ENCODE data around the gene TNNT1.
"Not testable (repeated sequence)": the region's sequence is repeated elsewhere in the genome, so short reads cannot be mapped to it uniquely, and the experiment has no call there.

TNNT1 gene

DNA sequence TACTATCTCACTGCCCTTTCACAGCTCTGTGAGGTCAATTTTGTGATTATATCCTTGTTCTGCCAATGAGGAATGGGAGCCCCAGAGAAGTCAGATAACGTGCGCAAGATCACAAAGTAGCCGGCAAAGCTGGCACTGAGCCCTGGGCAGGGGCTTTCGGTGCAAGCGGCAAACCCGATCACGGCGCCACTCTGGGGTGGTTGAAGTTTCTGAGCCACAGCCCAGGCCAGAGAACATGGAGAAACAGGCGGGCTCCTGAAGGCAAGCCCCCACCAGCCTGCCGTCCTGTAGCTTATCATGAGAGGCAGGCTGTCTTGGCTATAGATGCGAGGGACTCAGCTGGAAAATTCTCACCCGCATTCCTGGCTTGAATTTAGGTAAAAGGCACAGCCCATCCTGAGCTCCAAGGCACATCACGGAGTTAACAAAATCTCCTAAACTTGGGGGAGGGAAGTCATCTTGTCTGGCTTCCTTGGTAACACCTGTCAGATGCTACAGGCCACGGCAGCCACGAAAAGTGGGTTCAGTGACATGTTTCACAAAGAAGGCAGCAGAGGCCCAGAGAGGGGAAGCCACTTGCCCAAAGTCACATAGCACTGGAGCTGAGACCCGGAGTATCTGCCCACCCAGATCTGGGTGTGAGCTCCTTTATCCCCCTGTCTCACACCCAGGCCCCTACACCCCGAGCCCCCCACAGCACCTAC lies 12.5 kb downstream of the TNNT1 start:
- no peak for DNase-seq

DNA sequence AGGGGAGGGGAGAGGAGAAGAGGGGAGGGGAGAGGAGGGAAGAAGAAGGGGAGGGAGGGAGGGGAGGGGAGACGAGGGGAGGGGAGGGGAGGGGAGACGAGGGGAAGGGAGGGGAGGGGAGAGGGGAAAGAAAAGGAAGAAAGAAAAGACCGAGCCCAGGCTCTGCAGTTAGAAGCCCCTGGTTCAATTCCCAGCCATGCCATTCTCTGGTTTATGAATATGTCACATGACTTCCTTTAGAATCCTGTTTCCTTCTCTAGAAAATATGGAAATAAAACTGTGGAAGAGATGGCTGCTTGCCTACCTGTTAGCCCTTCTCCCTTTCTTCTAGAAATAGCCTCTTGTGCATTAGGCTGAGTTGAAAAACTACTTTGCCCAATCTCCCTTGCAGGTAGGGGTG lies 14.3 kb downstream of the TNNT1 start:
- DNase-seq = no peak

DNA sequence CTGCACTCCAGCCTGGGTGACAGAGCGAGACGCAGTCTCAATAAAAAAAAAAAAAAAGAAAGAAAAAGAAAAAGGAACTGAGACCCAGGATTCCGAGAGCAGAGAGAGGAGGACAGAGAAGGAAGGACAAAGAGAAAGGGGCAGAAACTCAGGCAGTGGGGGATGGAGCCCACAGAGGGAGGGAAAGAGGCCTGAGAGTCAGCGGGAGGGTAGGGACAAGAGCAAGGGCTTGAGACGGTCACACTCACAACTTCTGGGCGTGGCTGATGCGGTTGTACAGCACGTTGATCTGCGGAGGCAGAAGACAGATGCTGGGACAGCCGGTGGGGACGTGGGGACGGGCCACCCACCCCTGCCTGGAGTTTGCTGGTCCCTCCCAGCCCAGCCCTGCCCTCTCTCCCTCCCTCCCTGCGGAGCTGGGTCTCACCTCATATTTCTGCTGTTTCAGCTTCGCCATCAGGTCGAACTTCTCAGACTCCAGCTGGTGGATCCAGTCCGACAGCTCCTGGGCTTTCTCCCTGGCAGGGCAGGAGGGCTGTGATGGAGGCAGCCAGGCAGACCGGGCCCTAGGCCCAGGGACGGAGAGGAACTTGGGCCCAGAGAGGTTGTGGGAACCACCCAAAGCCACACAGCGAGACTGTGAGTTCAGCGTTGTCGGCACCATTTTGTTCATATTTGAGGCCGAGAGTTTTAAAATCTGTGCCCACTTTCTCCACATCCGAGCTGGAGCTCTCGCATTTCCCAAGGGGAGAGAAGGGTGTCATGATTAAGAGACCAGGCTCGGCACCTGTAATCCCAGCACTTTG lies 15.2 kb downstream of the TNNT1 start:
- DNase-seq = no peak

DNA sequence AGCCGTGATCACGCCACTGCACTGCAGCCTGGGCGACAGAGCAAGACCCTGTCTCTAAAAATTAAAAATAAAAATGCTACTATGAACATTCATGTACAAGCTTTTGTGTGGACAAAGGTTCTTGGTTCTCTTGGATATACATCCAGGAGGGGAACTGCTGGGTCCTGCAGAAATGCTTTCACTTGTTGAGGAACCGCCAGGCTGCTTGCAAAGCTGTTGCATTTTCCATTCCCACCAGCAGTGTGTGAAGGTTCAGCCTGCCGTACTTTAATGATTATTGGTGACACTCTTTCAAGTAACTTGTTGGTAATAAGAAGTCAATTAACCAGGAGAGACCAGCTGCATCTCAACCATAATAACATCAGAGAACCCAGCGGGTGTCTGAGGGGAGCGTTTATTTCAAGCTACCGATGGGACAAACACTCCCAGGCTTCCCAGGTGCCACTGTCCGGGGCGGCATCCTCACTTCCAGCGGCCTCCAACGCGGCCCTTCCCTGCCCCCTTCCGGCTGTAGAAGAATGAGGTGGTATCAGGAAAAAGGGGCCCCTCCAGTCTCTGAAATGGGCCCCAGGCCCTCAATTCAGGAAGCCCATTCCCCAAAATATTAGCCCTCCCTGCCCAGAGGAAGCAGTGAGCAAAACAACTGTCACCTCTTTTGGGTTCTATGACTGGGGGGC lies 16.4 kb downstream of the TNNT1 start:
- DNase-seq = no peak

DNA sequence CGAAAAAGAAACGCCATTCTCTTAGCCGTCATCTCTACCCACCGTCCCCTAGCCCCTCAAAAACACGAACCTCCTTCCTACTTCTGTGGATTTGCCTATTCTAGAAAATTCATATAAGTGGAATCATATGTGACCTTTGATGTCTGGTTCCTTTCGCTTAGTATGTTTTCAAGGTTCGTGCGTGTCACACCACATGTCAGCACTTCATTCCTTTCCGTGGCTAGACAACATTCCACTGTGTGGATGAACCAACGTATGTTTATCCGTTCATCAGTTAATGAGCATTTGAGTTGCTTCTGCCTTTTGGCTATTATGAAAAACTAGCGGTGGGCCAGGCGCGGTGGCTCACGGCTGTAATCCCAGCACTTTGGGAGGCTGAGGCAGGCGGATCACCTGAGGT lies 17.6 kb downstream of the TNNT1 start:
- DNase-seq = no peak

DNA sequence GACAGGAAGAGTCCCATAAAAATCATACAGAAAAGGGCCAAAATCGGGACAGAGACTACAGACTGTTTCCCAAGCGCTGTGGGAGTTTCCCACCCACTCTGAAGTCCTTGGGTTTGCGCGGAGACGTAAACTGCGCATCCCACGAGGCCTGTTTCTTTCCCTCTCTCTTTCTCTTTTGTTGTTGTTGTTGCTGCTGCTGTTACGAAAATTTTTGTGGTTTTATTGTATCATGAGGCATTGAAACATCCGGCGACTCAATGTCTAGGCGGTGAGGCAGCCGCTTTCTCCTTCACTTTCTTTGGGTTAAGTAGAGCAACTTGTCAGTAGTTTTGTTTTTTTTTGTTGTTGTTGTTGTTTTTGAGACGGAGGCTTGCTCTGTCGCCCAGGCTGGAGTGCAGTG lies 30.0 kb downstream of the TNNT1 start:
- DNase-seq = no peak

DNA sequence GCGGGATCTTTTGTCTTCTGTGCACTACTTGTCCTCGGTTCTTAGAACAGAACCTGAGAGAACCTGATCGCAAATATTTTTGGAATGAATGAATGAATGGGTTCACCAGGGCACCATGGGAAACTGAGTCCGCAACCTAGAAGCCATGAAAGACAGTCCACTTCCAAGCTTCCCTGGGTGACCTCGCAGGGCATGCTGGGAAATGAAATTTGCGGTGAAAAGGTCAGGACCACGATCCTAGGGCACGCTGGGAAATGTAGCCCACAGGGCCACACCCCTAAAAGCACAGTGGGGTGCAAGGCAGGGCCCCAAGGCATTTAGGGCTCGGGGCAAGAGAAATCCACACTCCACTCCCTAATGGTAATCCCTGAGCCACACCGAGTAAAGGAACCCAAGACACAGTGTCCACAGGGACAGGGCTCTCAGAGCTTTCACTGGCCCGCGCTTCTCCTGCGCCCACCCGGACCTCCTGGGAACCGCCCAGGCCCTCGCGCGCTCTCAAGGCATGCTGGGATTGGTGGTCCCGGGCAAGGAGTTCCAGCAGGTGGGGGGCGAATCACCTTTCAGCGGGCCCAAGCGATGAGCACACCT lies 30.5 kb downstream of the TNNT1 start:
- DNase-seq = no peak

DNA sequence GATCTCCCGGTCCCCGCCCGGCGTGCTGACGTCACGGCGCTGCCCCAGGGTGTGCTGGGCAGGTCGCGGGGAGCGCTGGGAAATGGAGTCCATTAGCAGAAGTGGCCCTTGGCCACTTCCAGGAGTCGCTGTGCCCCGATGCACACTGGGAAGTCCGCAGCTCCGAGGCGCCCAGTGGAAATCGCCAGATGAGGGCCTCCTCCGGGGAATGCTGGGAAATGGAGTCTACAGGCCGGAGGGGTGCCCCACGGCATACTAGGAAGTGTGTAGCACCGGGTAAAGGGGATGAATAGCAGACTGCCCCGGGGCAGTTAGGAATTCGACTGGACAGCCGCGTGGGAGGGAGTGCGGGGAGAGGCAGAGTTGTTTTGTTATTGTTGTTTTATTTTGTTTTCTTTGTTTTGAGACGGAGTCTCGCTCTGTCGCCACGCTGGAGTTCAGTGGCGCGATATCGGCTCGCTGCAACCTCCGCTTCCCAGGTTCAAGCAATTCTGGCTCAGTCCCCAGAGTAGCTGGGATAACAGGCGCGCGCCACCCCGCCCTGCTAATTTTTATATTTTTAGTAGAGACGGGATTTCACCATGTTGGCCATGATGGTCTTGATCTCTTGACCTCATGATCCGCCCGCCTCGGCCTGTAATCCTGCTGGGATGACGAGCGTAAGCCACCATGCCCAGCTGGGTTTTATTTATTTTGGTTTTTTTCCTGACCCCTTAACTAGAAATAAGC lies 31.2 kb downstream of the TNNT1 start:
- peak; percentile 100 for DNase-seq

DNA sequence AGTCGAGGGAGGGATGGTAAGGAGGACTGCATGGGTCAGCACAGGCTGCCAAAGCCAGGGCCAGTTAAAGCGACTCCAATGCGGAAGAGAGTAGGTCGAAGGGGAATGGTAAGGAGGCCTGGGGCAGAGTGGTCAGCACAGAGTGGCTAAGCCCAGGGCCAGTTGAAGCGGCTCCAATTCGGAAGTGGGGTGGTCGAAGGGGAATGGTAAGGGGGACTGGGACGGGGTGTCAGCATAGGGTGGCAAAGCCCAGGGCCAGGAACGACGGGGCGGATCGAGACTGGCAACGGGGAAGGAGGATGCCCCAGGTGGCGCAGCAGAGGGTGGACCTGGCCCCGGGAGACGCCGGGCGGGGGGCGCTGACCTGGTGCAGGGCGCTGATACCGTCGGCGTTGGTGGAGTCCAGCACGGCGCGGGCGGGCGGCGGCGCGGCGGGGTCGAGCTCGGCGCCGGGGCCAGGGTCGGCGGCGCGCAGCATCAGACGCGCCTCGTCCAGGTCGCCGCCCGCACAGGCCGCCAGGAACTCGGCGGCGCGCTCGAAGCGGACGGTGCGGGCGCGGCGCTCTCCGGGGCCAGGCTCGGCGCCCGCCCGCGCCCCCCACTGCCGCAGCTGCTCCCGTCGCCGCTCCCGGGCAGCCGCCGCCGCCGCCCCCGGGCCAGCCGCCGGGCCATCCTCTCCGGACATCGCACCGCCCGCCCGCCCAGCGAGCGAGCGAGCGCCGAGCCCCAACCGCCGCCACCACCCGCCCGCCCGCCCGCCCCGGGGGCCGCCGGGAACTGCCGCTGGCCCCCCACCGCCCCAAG lies 31.9 kb downstream of the TNNT1 start, which contains the start of gene PPP1R12C:
PPP1R12C (minus strand) TSS at position 779 of the 804 bp plus-strand sequence; CDS start at position 685, 94 bp downstream.
- no peak for DNase-seq

DNA sequence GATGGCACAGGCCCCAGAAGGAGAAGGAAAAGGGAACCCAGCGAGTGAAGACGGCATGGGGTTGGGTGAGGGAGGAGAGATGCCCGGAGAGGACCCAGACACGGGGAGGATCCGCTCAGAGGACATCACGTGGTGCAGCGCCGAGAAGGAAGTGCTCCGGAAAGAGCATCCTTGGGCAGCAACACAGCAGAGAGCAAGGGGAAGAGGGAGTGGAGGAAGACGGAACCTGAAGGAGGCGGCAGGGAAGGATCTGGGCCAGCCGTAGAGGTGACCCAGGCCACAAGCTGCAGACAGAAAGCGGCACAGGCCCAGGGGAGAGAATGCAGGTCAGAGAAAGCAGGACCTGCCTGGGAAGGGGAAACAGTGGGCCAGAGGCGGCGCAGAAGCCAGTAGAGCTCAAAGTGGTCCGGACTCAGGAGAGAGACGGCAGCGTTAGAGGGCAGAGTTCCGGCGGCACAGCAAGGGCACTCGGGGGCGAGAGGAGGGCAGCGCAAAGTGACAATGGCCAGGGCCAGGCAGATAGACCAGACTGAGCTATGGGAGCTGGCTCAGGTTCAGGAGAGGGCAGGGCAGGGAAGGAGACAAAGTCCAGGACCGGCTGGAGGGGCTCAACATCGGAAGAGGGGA lies 32.7 kb downstream of the TNNT1 start:
- peak; percentile 75 for DNase-seq

DNA sequence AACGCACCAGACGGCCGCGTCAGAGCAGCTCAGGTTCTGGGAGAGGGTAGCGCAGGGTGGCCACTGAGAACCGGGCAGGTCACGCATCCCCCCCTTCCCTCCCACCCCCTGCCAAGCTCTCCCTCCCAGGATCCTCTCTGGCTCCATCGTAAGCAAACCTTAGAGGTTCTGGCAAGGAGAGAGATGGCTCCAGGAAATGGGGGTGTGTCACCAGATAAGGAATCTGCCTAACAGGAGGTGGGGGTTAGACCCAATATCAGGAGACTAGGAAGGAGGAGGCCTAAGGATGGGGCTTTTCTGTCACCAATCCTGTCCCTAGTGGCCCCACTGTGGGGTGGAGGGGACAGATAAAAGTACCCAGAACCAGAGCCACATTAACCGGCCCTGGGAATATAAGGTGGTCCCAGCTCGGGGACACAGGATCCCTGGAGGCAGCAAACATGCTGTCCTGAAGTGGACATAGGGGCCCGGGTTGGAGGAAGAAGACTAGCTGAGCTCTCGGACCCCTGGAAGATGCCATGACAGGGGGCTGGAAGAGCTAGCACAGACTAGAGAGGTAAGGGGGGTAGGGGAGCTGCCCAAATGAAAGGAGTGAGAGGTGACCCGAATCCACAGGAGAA lies 33.5 kb downstream of the TNNT1 start:
- no peak for DNase-seq

DNA sequence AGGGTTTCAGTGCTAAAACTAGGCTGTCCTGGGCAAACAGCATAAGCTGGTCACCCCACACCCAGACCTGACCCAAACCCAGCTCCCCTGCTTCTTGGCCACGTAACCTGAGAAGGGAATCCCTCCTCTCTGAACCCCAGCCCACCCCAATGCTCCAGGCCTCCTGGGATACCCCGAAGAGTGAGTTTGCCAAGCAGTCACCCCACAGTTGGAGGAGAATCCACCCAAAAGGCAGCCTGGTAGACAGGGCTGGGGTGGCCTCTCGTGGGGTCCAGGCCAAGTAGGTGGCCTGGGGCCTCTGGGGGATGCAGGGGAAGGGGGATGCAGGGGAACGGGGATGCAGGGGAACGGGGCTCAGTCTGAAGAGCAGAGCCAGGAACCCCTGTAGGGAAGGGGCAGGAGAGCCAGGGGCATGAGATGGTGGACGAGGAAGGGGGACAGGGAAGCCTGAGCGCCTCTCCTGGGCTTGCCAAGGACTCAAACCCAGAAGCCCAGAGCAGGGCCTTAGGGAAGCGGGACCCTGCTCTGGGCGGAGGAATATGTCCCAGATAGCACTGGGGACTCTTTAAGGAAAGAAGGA lies 34.4 kb downstream of the TNNT1 start:
- no peak for DNase-seq

DNA sequence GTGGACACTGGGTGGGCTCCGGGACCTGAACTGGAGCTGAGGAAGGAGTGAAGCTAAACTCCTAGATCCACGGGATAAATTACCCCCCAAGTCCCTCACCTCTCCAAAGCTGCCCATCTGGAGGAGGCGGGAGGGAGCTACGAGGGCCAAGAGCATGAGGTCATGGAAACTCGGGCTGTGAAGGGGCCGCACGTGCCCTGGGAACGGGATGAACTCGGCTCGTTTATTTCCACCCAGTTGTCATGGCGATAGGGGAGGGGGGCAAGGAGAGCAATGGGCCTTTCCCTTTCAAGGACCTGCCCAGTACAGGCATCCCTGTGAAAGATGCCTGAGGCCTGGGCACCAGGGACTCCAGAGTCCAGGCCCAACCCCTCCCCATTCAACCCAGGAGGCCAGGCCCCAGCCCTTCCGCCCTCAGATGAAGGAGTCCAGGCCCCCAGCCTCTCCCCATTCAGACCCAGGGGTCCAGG lies 35.4 kb downstream of the TNNT1 start:
- DNase-seq = peak; percentile 96

DNA sequence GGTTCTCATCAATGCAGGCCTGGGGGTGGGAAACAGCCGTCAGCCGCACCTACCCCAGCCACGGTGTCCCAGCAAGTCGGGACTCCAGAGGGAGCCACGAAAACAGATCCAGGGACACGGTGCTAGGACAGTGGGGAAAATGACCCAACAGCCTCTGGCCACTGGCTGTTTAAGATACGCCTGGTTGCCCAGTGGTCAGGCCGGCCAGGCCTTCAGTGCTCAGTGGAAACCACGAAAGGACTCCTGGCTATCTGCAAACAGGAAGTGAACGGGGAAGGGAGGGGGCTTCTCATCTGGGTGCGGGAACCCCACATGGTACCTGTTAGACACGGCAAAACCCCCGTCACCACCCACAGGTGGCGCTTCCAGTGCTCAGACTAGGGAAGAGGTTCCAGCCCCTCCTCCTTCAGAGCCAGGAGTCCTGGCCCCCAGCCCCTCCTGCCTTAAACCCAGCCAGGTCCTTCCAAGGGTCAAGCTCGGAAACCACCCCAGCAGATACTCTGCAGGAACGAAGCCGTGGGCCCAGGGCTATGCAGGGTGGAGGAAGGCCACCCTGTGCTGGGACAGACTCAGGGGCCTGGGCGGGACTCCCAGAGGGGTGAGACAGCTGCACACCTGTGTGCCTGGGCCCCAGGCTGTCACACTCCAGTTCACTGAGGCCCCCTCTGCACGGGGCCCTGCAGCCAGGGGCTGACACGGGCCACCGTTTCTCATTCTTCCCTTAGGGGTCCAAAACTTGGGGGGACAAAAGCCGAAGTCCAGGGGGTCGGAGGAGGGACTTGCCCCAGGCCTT lies 36.0 kb downstream of the TNNT1 start:
- no peak for DNase-seq

DNA sequence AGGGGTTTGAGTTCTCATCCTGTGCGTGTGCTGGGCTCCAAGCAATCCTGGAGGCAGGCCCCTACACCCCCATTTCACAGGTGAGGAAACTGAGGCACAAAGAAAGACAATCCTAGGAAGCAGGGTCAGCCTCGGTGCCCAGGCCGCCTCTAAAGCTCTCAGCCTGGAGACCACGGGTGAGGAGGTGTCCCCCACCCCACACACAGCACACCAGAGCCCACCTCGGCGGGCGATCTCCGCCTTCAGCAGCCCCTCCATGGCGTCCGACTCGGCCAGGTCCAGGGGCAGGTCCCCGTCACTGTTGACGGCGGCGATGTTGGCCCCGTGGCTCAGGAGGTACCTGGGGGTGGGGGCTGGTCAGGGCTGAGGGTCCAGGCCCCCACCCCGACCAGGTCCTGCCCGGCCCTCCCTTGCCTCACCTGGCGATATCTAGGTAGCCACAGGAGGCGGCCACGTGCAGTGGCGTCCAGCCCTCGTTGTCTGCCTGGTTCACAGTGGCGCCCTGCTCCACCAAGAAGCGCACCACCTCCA lies 36.7 kb downstream of the TNNT1 start:
- no peak for DNase-seq

DNA sequence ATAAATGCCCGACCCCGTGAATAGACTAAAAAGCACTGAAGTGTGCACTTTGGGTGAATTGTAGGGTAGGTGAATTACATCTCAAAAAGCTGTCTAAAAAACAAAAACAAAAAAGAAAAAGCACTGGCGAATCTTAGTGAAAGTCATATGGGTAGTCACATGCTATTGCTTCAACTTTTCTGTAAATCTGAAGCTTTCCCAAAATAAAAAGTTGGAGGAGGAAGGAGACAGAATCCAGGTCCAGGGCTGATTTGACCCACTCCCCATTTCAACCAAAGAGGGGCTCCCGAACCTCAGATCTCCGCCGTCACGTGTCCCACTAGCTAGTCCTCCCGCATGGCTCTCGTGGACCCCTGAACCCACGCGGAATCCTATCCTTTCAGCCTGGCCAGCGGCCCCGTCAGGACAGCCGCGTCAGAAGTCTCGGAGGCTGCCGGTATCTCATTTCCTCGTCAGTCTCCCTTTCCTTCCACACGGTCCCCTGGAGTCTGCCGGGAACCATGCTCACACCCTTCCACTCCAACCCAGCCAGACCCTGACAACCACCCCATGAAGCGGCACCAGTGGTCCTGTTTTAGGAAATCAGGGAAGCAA lies 37.7 kb downstream of the TNNT1 start:
- no peak for DNase-seq

DNA sequence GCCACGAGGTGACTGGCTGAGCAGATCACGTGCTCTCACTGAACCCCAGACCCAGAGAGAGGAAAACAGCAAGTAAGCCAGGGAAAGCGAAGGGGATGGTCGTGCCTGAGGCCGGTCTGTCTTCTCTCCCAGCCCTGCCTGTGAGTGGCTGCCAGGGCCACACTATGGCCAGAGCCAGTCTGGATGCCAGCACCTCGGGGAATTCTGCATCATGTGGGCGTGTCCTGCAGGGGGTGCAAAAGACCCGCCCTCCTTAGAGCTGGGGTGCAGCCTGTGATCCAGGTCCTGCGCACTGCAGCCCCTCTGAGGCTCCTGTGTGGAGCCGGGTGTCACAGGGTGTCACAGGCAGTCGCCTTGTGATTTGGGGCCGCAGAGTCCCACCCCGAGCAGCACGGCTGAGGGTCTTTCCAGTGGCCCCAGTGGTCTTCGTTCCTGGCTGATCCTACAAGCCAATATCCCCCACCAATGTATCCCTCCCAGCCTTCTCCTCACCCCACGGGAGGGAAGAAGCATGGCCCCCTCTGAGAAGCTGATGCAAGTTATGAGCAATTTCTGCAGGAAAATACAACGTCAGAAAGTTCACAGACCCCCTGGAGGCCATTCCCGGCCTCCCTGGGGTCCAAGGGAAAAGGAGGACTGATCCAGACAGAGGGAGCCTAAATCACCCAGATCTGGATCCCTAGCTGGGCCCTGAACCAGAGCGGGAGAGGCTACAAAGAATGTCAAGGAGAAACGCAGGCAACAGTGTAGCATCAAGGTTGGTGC lies 39.3 kb downstream of the TNNT1 start:
- DNase-seq = no peak

DNA sequence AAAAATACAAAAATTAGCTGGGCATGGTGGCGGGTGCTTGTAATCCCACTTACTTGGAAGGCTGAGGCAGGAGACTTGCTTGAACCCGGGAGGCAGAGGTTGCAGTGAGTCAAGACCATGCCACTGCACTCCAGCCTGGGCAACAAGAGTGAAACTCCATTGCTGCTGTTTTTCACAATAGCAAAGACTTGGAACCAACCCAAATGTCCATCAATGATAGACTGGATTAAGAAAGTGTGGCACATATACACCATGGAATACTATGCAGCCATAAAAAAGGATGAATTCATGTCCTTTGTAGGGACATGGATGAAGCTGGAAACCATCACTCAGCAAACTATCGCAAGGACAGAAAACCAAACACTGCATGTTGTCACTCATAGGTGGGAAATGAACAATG lies 41.8 kb downstream of the TNNT1 start:
- DNase-seq = not testable (repeated sequence)

All from islet precursor cell (in vitro differentiated cells).